ENCODE data around the gene OR51B5.
"Not testable (repeated sequence)": the region's sequence is repeated elsewhere in the genome, so short reads cannot be mapped to it uniquely, and the experiment has no call there.

The OR51B5 gene

DNA sequence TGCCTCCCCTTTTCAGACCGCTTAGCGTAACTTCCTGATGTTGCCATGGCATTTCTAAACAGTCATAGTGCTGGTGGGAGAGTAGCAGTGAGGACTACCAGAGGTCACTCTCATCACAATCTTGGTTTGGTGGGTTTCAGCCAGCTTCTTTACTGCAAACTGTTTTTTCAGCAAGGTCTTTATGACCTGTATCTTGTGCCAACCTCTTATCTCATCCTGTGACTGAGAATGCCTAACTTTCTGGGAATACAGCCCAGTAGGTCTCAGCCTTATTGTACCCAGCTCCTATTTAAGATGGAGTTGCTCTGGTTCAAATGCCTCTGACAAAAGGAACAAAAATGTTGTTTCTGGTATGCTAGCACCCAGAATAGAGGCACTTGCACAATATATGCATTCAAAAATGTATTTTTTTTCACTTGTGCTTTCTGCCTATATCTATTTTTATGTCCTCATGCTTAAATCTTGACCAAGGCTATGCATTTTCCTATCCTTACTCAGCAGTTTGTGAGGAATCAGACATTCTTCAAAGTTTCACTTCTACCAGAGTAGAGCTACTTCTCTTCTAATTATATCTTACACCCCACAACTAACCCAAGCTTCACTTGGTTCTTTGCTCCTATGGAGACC, 24.2 kb upstream of the OR51B5 start:
- no peak for TF ChIP-seq POLR2AphosphoS5 (IDR thresholded peaks at IDR 0.05; ENCODE audit: borderline replicate concordance, low read depth, low read length)
- no peak for TF ChIP-seq FOXP2 (optimal IDR thresholded peaks at IDR 0.05; ENCODE audit: control extremely low read depth, extremely low read length, insufficient read depth)
- no peak for TF ChIP-seq EZH2 (IDR thresholded peaks at IDR 0.05)
- Histone ChIP-seq H3K27ac (no peak overlapping the region), H3K36me3 (ENCODE audit: insufficient read depth, low read length) (no peaks in the 10 kb centered on the region), H3K9me3 (ENCODE audit: low read depth, low read length) (no peaks in the 10 kb centered on the region), H3K9ac (ENCODE audit: insufficient read length) (no peak overlapping the region), H3K4me3 (no peak overlapping the region)
- DNase-seq (ENCODE audit: low read depth, low spot score): no peak

DNA sequence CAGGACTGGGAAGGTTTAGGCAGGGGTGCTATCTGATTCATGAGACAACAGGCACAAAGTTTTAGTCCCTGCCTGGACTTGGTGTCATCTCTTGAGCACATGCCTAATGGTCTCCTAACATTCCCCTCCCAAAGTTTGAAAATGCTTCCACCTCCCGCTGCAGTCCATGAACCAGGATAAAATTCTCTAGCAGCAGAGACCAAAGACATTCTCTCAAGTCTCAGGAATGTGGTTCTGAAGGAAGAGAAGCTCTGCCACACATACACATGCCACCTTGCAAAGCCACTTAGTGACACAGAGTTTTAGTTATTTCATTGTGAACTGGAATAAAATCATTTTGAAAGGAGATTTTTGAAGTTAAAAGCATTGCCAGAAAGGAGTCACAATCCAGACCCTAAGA, 23.5 kb upstream of the OR51B5 start:
- Histone ChIP-seq H3K4me3 (no peak overlapping the region), H3K27ac (no peak overlapping the region), H3K9ac (ENCODE audit: insufficient read length) (no peak overlapping the region), H3K9me3 (ENCODE audit: low read depth, low read length) (no peaks in the 10 kb centered on the region), H3K36me3 (ENCODE audit: insufficient read depth, low read length) (no peaks in the 10 kb centered on the region)
- DNase-seq (ENCODE audit: low read depth, low spot score): no peak
- TF ChIP-seq FOXP2 (optimal IDR thresholded peaks at IDR 0.05; ENCODE audit: control extremely low read depth, extremely low read length, insufficient read depth) (no peak), EZH2 (IDR thresholded peaks at IDR 0.05) (no peak), POLR2AphosphoS5 (IDR thresholded peaks at IDR 0.05; ENCODE audit: borderline replicate concordance, low read depth, low read length) (no peak)

DNA sequence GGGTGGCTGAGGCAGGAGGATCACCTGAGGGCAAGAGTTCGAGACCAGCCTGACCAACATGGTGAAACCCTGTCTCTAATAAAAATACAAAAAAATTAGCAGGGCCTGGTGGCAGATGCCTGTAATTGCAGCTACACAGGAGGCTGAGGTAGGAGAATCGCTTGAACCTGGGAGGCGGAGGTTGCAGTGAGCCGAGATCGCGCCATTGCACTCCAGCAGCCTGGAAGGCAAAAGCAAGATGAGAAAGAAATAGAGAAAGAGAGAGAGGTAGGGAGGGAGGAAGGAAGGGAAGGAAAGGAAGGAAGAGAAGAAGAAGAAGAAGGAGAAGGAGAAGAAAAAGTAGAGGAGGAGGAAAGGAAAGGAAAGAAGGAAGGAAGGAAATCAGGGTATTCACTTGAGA, 23.0 kb upstream of the OR51B5 start:
- H3K4me3 ChIP-seq; H3K36me3 ChIP-seq (ENCODE audit: insufficient read depth, low read length); DNase-seq (ENCODE audit: low read depth, low spot score); H3K9me3 ChIP-seq (ENCODE audit: low read depth, low read length); H3K27ac ChIP-seq; H3K9ac ChIP-seq (ENCODE audit: insufficient read length): not testable (repeated sequence)

DNA sequence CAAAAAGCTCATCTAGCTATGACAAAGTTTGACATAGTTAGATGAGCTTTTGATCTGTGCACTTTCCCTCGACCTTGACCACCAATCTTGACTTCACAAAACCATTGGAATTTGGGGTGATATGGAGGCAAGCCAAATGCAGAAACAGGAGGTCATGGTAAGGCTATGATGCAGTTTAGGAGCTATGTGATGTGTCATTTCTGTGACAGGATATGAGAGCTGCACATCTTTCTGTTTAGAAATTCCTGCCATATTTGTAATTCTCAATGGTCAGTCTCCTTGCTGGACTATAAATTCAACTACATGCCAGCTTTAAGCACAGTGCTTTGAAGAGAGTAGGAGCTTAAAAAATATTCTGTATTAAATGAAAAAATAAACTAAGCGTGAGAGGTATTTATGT, 20.9 kb upstream of the OR51B5 start:
- TF ChIP-seq FOXP2 (optimal IDR thresholded peaks at IDR 0.05; ENCODE audit: control extremely low read depth, extremely low read length, insufficient read depth): no peak
- TF ChIP-seq EZH2 (IDR thresholded peaks at IDR 0.05): no peak
- no peak for TF ChIP-seq POLR2AphosphoS5 (IDR thresholded peaks at IDR 0.05; ENCODE audit: borderline replicate concordance, low read depth, low read length)
- no peaks in the 10 kb centered on the region for H3K9me3 ChIP-seq (ENCODE audit: low read depth, low read length)
- H3K4me3 ChIP-seq: no peak overlapping the region
- H3K27ac ChIP-seq: no peak overlapping the region
- no peaks in the 10 kb centered on the region for H3K36me3 ChIP-seq (ENCODE audit: insufficient read depth, low read length)
- no peak overlapping the region for H3K9ac ChIP-seq (ENCODE audit: insufficient read length)
- no peak for DNase-seq (ENCODE audit: low read depth, low spot score)

DNA sequence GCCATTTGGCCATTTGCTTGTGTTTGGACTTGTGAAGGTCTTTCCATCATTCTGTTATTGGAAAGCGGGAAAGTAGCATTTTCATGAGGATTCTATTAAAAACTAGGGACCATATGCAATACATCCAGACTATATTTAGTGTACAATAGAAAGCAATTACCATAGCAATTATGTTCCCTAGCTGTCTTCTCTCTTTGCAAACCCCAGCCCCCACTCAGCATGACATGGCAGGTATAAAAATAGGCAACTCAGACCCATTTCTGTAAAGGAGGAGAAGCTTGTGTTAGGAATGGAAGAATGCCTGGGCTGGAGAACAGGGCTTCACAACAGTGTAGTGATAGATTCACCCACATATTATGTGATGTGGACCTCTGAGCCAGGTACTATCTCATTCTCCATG, 20.4 kb upstream of the OR51B5 start:
- TF ChIP-seq FOXP2 (optimal IDR thresholded peaks at IDR 0.05; ENCODE audit: control extremely low read depth, extremely low read length, insufficient read depth): no peak
- TF ChIP-seq EZH2 (IDR thresholded peaks at IDR 0.05): no peak
- no peak for TF ChIP-seq POLR2AphosphoS5 (IDR thresholded peaks at IDR 0.05; ENCODE audit: borderline replicate concordance, low read depth, low read length)
- no peak overlapping the region for H3K9ac ChIP-seq (ENCODE audit: insufficient read length)
- no peaks in the 10 kb centered on the region for H3K9me3 ChIP-seq (ENCODE audit: low read depth, low read length)
- H3K4me3 ChIP-seq: no peak overlapping the region
- no peak for DNase-seq (ENCODE audit: low read depth, low spot score)
- no peaks in the 10 kb centered on the region for H3K36me3 ChIP-seq (ENCODE audit: insufficient read depth, low read length)
- no peak overlapping the region for H3K27ac ChIP-seq

DNA sequence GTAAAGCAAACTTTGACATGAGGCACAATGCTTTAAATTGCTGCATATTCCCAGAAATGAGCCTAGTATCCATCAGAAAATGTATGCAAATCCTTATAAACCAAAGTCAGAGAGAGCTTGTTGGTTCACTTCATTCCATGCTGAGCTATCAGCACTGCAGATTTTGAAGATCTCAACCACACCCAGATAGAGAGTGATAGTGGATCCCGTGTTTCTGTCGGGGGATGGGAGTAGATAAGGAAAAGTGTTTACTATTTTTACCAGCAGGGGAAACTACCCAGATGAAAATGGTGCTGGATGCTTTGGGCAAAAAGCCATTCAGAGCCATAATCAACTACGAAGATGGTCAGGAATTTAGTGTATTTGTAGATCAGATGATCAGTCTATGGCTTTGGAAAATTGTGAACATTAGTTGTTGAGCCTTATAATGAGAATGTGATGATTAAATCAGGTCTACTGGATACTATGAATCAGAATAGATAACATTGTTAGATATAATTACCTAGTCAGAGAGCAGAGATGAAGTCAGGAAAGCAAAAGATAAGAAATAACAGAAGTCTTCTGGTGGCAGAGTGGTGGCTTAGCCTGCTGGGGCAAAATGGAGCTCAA, 18.8 kb upstream of the OR51B5 start:
- H3K27ac ChIP-seq: no peak overlapping the region
- no peak for DNase-seq (ENCODE audit: low read depth, low spot score)
- TF ChIP-seq EZH2 (IDR thresholded peaks at IDR 0.05) (no peak), FOXP2 (optimal IDR thresholded peaks at IDR 0.05; ENCODE audit: control extremely low read depth, extremely low read length, insufficient read depth) (no peak), POLR2AphosphoS5 (IDR thresholded peaks at IDR 0.05; ENCODE audit: borderline replicate concordance, low read depth, low read length) (no peak)

DNA sequence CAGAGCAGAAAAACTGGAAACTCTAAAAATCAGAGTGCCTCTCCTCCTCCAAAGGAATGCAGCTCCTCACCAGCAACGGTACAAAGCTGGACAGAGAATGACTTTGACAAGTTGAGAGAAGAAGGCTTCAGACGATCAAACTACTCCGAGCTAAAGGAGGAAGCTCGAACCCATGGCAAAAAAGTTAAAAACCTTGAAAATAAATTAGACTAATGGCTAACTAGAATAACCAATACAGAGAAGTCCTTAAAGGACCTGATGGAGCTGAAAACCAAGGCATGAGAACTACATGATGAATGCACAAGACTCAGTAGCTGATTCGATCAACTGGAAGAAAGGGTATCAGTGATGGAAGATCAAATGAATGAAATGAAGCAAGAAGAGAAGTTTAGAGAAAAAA, 12.7 kb upstream of the OR51B5 start:
- not testable (repeated sequence) for DNase-seq (ENCODE audit: low read depth, low spot score); H3K4me3 ChIP-seq; H3K36me3 ChIP-seq (ENCODE audit: insufficient read depth, low read length); H3K27ac ChIP-seq; H3K9me3 ChIP-seq (ENCODE audit: low read depth, low read length); H3K9ac ChIP-seq (ENCODE audit: insufficient read length)

More for the DNA sequence above, 18.8 kb upstream of the OR51B5 start:
- Histone ChIP-seq H3K4me3 (no peak overlapping the region), H3K9ac (ENCODE audit: insufficient read length) (no peak overlapping the region), H3K9me3 (ENCODE audit: low read depth, low read length) (no peaks in the 10 kb centered on the region), H3K36me3 (ENCODE audit: insufficient read depth, low read length) (no peaks in the 10 kb centered on the region)

DNA sequence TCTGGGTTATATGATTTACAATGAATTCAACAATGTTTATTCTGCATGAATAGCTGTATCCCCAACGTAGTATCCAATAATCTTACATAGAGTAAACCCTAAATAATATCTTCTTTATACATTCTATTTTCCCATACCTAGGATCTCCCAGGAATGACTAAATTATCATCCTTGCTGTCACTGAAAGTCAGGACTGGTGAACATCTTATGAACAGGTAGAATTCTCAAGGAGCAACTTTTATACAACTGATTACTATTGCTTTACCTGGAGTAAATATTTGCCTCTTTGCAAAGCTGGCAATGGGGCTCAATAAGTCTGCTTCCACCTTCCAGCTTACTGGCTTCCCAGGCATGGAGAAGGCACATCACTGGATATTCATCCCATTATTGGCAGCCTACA, 7.9 kb upstream of the OR51B5 start, which contains the start of gene OR51B6:
Gene OR51B6, plus strand, starts transcription at position 301 of the 400 bp plus-strand sequence. Its CDS starts 0 bp downstream, at position 301.
- TF ChIP-seq POLR2AphosphoS5 (IDR thresholded peaks at IDR 0.05; ENCODE audit: borderline replicate concordance, low read depth, low read length): no peak
- no peak for TF ChIP-seq EZH2 (IDR thresholded peaks at IDR 0.05)
- TF ChIP-seq FOXP2 (optimal IDR thresholded peaks at IDR 0.05; ENCODE audit: control extremely low read depth, extremely low read length, insufficient read depth): no peak
- Histone ChIP-seq H3K27ac (no peak within 1 kb of the TSS), H3K36me3 (ENCODE audit: insufficient read depth, low read length) (no peaks in the 10 kb centered on the region), H3K9me3 (ENCODE audit: low read depth, low read length) (no peaks in the 10 kb centered on the region), H3K9ac (ENCODE audit: insufficient read length) (no peak within 1 kb of the TSS), H3K4me3 (no peak within 1 kb of the TSS)
- no peak for DNase-seq (ENCODE audit: low read depth, low spot score)

DNA sequence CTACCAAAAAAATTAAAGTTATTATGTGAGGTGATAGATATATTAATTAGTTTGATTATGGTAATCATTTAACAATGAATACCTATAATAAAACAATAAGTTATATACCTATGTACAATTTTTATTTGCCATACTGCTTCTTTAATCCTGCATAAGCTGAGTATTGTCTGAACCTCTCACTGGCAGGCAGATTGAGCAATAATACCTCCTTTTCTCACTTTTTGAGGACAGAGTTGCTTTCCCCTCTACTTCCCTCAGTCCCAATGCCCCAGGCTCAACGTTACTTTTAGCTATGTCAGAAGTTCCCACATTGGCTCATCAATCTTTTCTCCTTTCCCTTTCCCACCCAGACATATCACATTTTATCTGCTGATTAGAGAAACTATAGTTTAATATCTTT, 6.2 kb upstream of the OR51B5 start:
- TF ChIP-seq EZH2 (IDR thresholded peaks at IDR 0.05): no peak
- TF ChIP-seq POLR2AphosphoS5 (IDR thresholded peaks at IDR 0.05; ENCODE audit: borderline replicate concordance, low read depth, low read length): no peak
- TF ChIP-seq FOXP2 (optimal IDR thresholded peaks at IDR 0.05; ENCODE audit: control extremely low read depth, extremely low read length, insufficient read depth): no peak
- no peak overlapping the region for H3K9ac ChIP-seq (ENCODE audit: insufficient read length)
- H3K36me3 ChIP-seq (ENCODE audit: insufficient read depth, low read length): no peaks in the 10 kb centered on the region
- no peak for DNase-seq (ENCODE audit: low read depth, low spot score)
- H3K27ac ChIP-seq: no peak overlapping the region
- H3K4me3 ChIP-seq: no peak overlapping the region
- H3K9me3 ChIP-seq (ENCODE audit: low read depth, low read length): no peaks in the 10 kb centered on the region
